H1 (cell line): ENCODE measurements around the gene ACAP1. TPM values are rescaled to one million over a fixed set of nuclear protein-coding genes. Genes with fewer than 3 reads are reported as not detected.

Experiments used
- CTCF ChIA-PET: fragments of 300-600 bp; sonication (Branson Sonifier 250); formaldehyde crosslinking; loops from one replicate; lab custom pipeline; 2021; ENCODE audit not compliant: partially characterized antibody; lab: Charles Lee
- POLR2A ChIA-PET: fragments of 300-600 bp; sonication (Branson Sonifier 250); formaldehyde crosslinking; loops from one replicate; lab custom pipeline; 2021; ENCODE audit warnings: inconsistent platforms; ENCODE audit not compliant: partially characterized antibody; lab: Charles Lee
- DNase-seq, 2 experiments: peaks; one replicate each; pipeline versions ENCODE4 v3.0.0 to v3.0.0-alpha.2; 2010 to 2022; ENCODE audit warnings: low spot score in 2 of 2, low read depth in 1 of 2, mixed read lengths in 1 of 2
- FAIRE-seq: peaks from 2 replicates; lab custom pipeline; 2011; peaks lifted over from hg19 to GRCh38; lab: Jason Lieb, UNC
- H2AFZ ChIP-seq: 2 replicates; pipeline ENCODE4 v1.8.1; 2012; ENCODE audit warnings: low read length, inconsistent platforms
- H2AK5ac ChIP-seq: 2 replicates; pipeline ENCODE4 v1.6.1; 2013; ENCODE audit warnings: low read depth, low read length
- H2BK120ac ChIP-seq: replicated peaks from 2 replicates; pipeline ENCODE3; 2013; ENCODE audit warnings: low read depth, low read length, inconsistent platforms
- H2BK12ac ChIP-seq: 2 replicates; pipeline ENCODE4 v1.6.1; 2013; ENCODE audit warnings: low read depth, low read length
- H2BK15ac ChIP-seq: 2 replicates; pipeline ENCODE4 v1.6.1; 2013; ENCODE audit warnings: low read length
- H2BK20ac ChIP-seq: 2 replicates; pipeline ENCODE4 v1.6.1; 2013; ENCODE audit warnings: low read length
- H2BK5ac ChIP-seq: 2 replicates; pipeline ENCODE4 v1.6.1; 2013; ENCODE audit warnings: low read depth, low read length
- H3K14ac ChIP-seq: 2 replicates; pipeline ENCODE4 v1.6.1; 2013; ENCODE audit warnings: inconsistent platforms; ENCODE audit not compliant: insufficient read length
- H3K18ac ChIP-seq: 2 replicates; pipeline ENCODE4 v1.6.1; 2013; ENCODE audit warnings: low read length; ENCODE audit errors: extremely low read depth
- H3K23ac ChIP-seq: 2 replicates; pipeline ENCODE4 v1.6.1; 2013; ENCODE audit warnings: inconsistent platforms; ENCODE audit not compliant: insufficient read length
- H3K23me2 ChIP-seq: 2 replicates; pipeline ENCODE4 v1.6.1; 2013; ENCODE audit warnings: low read depth, low read length
- H3K27ac ChIP-seq: 2 replicates; pipeline ENCODE4 v1.6.1; 2011; ENCODE audit warnings: low read depth, low read length, inconsistent platforms
- H3K27me3 ChIP-seq, 4 experiments: replicated peaks in 1 of 4; 1 replicate in 1 of 4; 2 replicates in 3 of 4; pipeline versions ENCODE4 v1.6.1 to v1.8.1; 2011 to 2013; ENCODE audit warnings: low read length in 3 of 4, mild to moderate bottlenecking in 3 of 4, inconsistent platforms in 2 of 4, mixed read lengths in 2 of 4, moderate library complexity in 1 of 4; ENCODE audit not compliant: control insufficient read depth in 3 of 4, insufficient read depth in 3 of 4; ENCODE audit errors: extremely low read depth in 1 of 4
- H3K36me3 ChIP-seq, 4 experiments: 2 replicates each; pipeline versions ENCODE4 v1.6.1 to v1.8.1; 2011 to 2013; ENCODE audit warnings: mild to moderate bottlenecking in 4 of 4, low read length in 3 of 4, moderate library complexity in 2 of 4, control low read depth in 1 of 4, inconsistent platforms in 1 of 4; ENCODE audit not compliant: insufficient read depth in 4 of 4, control insufficient read depth in 2 of 4
- H3K4ac ChIP-seq: replicated peaks from 2 replicates; pipeline ENCODE3; 2013; ENCODE audit warnings: low read length, low read depth, mixed read lengths, inconsistent platforms; ENCODE audit not compliant: insufficient read length
- H3K4me1 ChIP-seq, 4 experiments: replicated peaks in 1 of 4; 1 replicate in 1 of 4; 2 replicates in 3 of 4; pipeline versions ENCODE4 v1.6.1 to v1.8.1; 2011 to 2013; ENCODE audit warnings: low read length in 3 of 4, inconsistent platforms in 2 of 4, mixed read lengths in 1 of 4; ENCODE audit not compliant: insufficient read depth in 4 of 4, control insufficient read depth in 3 of 4
- H3K4me2 ChIP-seq, 2 experiments: 2 replicates each; pipeline versions ENCODE4 v1.6.1 to v1.8.1; 2011 to 2013; ENCODE audit warnings: low read depth in 2 of 2, low read length in 2 of 2, control low read depth in 1 of 2, inconsistent platforms in 1 of 2, mild to moderate bottlenecking in 1 of 2; ENCODE audit not compliant: insufficient read depth in 1 of 2
- H3K4me3 ChIP-seq, 4 experiments: fragments of 200-600, 300-600 bp in 1 of 4; sonication (generic), shearing (Covaris generic), sonication (Bioruptor Twin) in 1 of 4; 2 replicates each; pipeline versions ENCODE4 v1.5.1 to v1.8.1; 2011 to 2016; ENCODE audit warnings: low read length in 4 of 4, low read depth in 3 of 4, control low read depth in 2 of 4, inconsistent platforms in 2 of 4, mild to moderate bottlenecking in 2 of 4, mixed read lengths in 1 of 4, moderate library complexity in 1 of 4; ENCODE audit not compliant: insufficient read depth in 2 of 4; ENCODE audit errors: extremely low read depth in 1 of 4
- H3K56ac ChIP-seq: replicated peaks from 2 replicates; pipeline ENCODE3; 2013; ENCODE audit warnings: low read depth, mild to moderate bottlenecking, mixed read lengths, low read length, inconsistent platforms; ENCODE audit not compliant: insufficient read length
- H3K79me1 ChIP-seq: 2 replicates; pipeline ENCODE4 v1.6.1; 2013; ENCODE audit warnings: low read depth, low read length, control low read depth
- H3K79me2 ChIP-seq, 2 experiments: 2 replicates each; pipeline versions ENCODE4 v1.6.1 to v1.8.1; 2012 to 2013; ENCODE audit warnings: low read length in 2 of 2, mild to moderate bottlenecking in 2 of 2, inconsistent platforms in 1 of 2; ENCODE audit not compliant: insufficient read depth in 2 of 2, control insufficient read depth in 1 of 2
- H3K9ac ChIP-seq, 4 experiments: replicated peaks in 1 of 4; 1 replicate in 1 of 4; 2 replicates in 3 of 4; pipeline versions ENCODE4 v1.6.1 to v1.8.1; 2011 to 2013; ENCODE audit warnings: low read depth in 3 of 4, low read length in 3 of 4, control low read depth in 2 of 4, mild to moderate bottlenecking in 2 of 4, moderate library complexity in 2 of 4, inconsistent platforms in 1 of 4; ENCODE audit errors: extremely low read depth in 1 of 4
- H3K9me3 ChIP-seq, 2 experiments: 2 replicates each; pipeline versions ENCODE4 v1.6.1 to v1.8.1; 2012 to 2013; ENCODE audit warnings: mild to moderate bottlenecking in 2 of 2, moderate library complexity in 2 of 2, control low read depth in 1 of 2, inconsistent platforms in 1 of 2, low read depth in 1 of 2, low read length in 1 of 2, mixed read lengths in 1 of 2; ENCODE audit not compliant: insufficient read depth in 2 of 2
- H4K20me1 ChIP-seq, 2 experiments: replicated peaks in 1 of 2; 2 replicates each; pipeline versions ENCODE3 to v1.8.1; 2011 to 2013; ENCODE audit warnings: inconsistent platforms in 2 of 2, low read length in 2 of 2, mild to moderate bottlenecking in 1 of 2; ENCODE audit not compliant: insufficient read depth in 2 of 2, control insufficient read depth in 1 of 2
- H4K5ac ChIP-seq: 2 replicates; pipeline ENCODE4 v1.6.1; 2013; ENCODE audit warnings: low read length, low read depth, mixed read lengths, inconsistent platforms; ENCODE audit not compliant: insufficient read length
- H4K8ac ChIP-seq: 2 replicates; pipeline ENCODE4 v1.8.0; 2013; ENCODE audit warnings: mild to moderate bottlenecking, moderate library complexity, low read length, inconsistent platforms; ENCODE audit not compliant: insufficient read depth; ENCODE audit errors: extremely low read depth
- H4K91ac ChIP-seq: replicated peaks from 2 replicates; pipeline ENCODE3; 2013; ENCODE audit warnings: low read length, mixed read lengths, inconsistent platforms; ENCODE audit not compliant: insufficient read length
- ATF3 ChIP-seq: IDR thresholded peaks from 2 replicates; pipeline ENCODE4 v1.6.1; 2011; ENCODE audit warnings: low read depth, mild to moderate bottlenecking, low read length; ENCODE audit not compliant: insufficient read depth
- BCL11A ChIP-seq, 2 experiments: IDR thresholded peaks; one replicate each; pipeline ENCODE4 v1.6.1; 2011; ENCODE audit warnings: low read depth in 2 of 2, low read length in 2 of 2, mild to moderate bottlenecking in 2 of 2
- CREB1 ChIP-seq: IDR thresholded peaks from 2 replicates; pipeline ENCODE4 v1.6.1; 2012; ENCODE audit warnings: inconsistent platforms
- E2F6 ChIP-seq: IDR thresholded peaks from 2 replicates; pipeline ENCODE4 v1.6.1; 2012; ENCODE audit warnings: inconsistent platforms
- HDAC2 ChIP-seq, 2 experiments: fragments of 300-600 bp in 1 of 2; sonication (generic) in 1 of 2; IDR thresholded peaks; 2 replicates each; pipeline ENCODE4 v1.6.1; 2011 to 2012; ENCODE audit warnings: low read depth in 2 of 2, low read length in 2 of 2, mild to moderate bottlenecking in 2 of 2, moderate library complexity in 2 of 2, borderline replicate concordance in 1 of 2, inconsistent platforms in 1 of 2
- MAX ChIP-seq: IDR thresholded peaks from 2 replicates; pipeline ENCODE4 v1.6.1; 2012; ENCODE audit warnings: inconsistent platforms
- NANOG ChIP-seq: IDR thresholded peaks from 2 replicates; pipeline ENCODE4 v1.6.1; 2011; ENCODE audit warnings: low read length, low read depth, mild to moderate bottlenecking, inconsistent platforms; ENCODE audit not compliant: insufficient read depth, poor library complexity, severe bottlenecking
- RAD21 ChIP-seq, 2 experiments: IDR thresholded peaks in 1 of 2; conservative IDR thresholded peaks in 1 of 2; 2 replicates each; pipeline ENCODE4 v1.6.1; 2011; ENCODE audit warnings: low read depth in 2 of 2, low read length in 2 of 2, improper control_type of control experiment in 1 of 2, inconsistent platforms in 1 of 2, mild to moderate bottlenecking in 1 of 2, moderate library complexity in 1 of 2
- SRF ChIP-seq: IDR thresholded peaks from 2 replicates; pipeline ENCODE4 v1.6.1; 2011; ENCODE audit warnings: mild to moderate bottlenecking, low read depth, low read length, moderate library complexity
- TAF1 ChIP-seq: IDR thresholded peaks from 2 replicates; pipeline ENCODE4 v1.6.1; 2011; ENCODE audit warnings: mild to moderate bottlenecking, low read depth, low read length
- YY1 ChIP-seq: IDR thresholded peaks from 2 replicates; pipeline ENCODE4 v1.6.1; 2011; ENCODE audit warnings: low read depth, mild to moderate bottlenecking, low read length
- WGBS, 2 experiments: shearing (Covaris generic) in 1 of 2; methylation state at CpG; one replicate each; pipeline versions ENCODE4 v1.1.6 to v1.1.7; 2013 to 2015; ENCODE audit warnings: low lambda C conversion rate in 2 of 2, mixed read lengths in 2 of 2, inconsistent platforms in 1 of 2, low coverage in 1 of 2, missing lambda C conversion rate in 1 of 2; ENCODE audit not compliant: insufficient replicate concordance in 2 of 2, insufficient coverage in 1 of 2, insufficient read length in 1 of 2; ENCODE audit errors: extremely low coverage in 1 of 2, missing lambda C conversion rate in 1 of 2; 5-methylcytosine and 5-hydroxymethylcytosine counted together
- polyA plus RNA-seq, 7 experiments: library from polyadenylated mRNA; depleted of rRNA in 3 of 7; stranded (reverse) in 5 of 7; unstranded in 2 of 7; fragments of >200 nt in 5 of 7; fragments of 200-250 nt in 2 of 7; gene quantifications; 1 replicate in 5 of 7; 2 replicates in 1 of 7; 4 replicates in 1 of 7; pipeline versions ENCODE4 v1.2.1 to v1.2.3, GENCODE V29; 2011 to 2013; ENCODE audit warnings: missing spikeins in 2 of 7, mixed read lengths in 2 of 7
- total RNA-seq: library from RNA; stranded (reverse); fragmentation: NEBNext Ultra II Directional; extraction: Animal tissue kit (Norgen Biotek cat#: 25700); gene quantifications from 2 replicates; pipeline ENCODE4 v1.2.1, GENCODE V29; 2021

Gene ACAP1
- total and polyA plus RNA-seq, 2 of the 8 experiments (the other 6 are each of a cell fraction or from before 2014, with no cell fraction given): 11.9 to 45.1 TPM

- DNase-seq: no peak
- Histone ChIP-seq H3K18ac (no peak overlapping the region), H2AK5ac (no peak overlapping the region), H3K23ac (no peak overlapping the region), H3K79me1 (no peaks in the 10 kb centered on the region; the same call in 1 of the 2 replicates), H4K5ac (no peak overlapping the region), H3K14ac (no peak overlapping the region), H3K56ac (no peak overlapping the region), H3K4me3 (no peak overlapping the region), H3K23me2 (peaks cover 14% of the 10 kb centered on the region; the same call in 1 of the 2 replicates), H4K91ac (no peak overlapping the region), H2BK12ac (no peak overlapping the region), H2BK120ac (no peak overlapping the region), H3K36me3 (peaks cover 0 to 6% (median 1%) of the 10 kb centered on the region in 4 experiments; a peak in 3 of 8 replicates), H3K27me3 (no peaks in the 10 kb centered on the region), H2BK15ac (no peak overlapping the region), H4K8ac (no peak overlapping the region), H3K9ac (no peak overlapping the region), H3K4me1 (peaks cover 0 to 9% (median 3%) of the 10 kb centered on the region in 4 experiments; a peak in 4 of 7 replicates), H2BK20ac (no peak overlapping the region), H3K79me2 (no peaks in the 10 kb centered on the region), H3K4ac (no peak overlapping the region), H3K4me2 (no peak overlapping the region), H3K9me3 (no peaks in the 10 kb centered on the region), H2AFZ (no peak overlapping the region), H3K27ac (no peak overlapping the region), H2BK5ac (no peak overlapping the region), H4K20me1 (peaks cover 0 to 2% of the 10 kb centered on the region in 2 experiments)
- no peak for FAIRE-seq
- ChIA-PET POLR2A (interaction anchor here (1.0 to 2.4 kb wide), 2 partner anchors 12 to 39 kb away, joined by 3 to 5 read pairs; partner anchors contain the start of gene TMEM102), CTCF (interaction anchor here (0.8 to 1.8 kb wide), 4 partner anchors 8 to 115 kb away, joined by 3 to 7 read pairs (median 4); partner anchors contain the start of genes SLC2A4 and TMEM256)
- WGBS, 2 experiments: 73% methylated on average over 4 of the region's 4 CpGs; no CpG with 5 or more reads in 1 of the 2 experiments
- TF ChIP-seq TAF1 (no peak), HDAC2 (IDR thresholded peaks at IDR 0.05; ENCODE audit: borderline replicate concordance in 1 of 2, low read depth in 2 of 2, low read length in 2 of 2) (no peak), ATF3 (no peak), BCL11A (IDR thresholded peaks at IDR 0.05; ENCODE audit: low read depth in 2 of 2, low read length in 2 of 2) (no peak), YY1 (no peak), RAD21 (IDR thresholded peaks at IDR 0.05 in 1 of 2, conservative IDR thresholded peaks at IDR 0.05 in 1 of 2; ENCODE audit: low read depth in 2 of 2, low read length in 2 of 2) (no peak), MAX (no peak), NANOG (no peak), E2F6 (no peak), SRF (no peak), CREB1 (no peak)
Observed at GRCh38 chr17:7396147-7396546, 59.8 kb downstream of the ACAP1 start.
